Measurements from ENCODE around the gene XAGE1B. TPM values are rescaled to one million over a fixed set of nuclear protein-coding genes. Genes with fewer than 3 reads are reported as not detected.

Gene XAGE1B
- total and polyA plus RNA-seq, 9 of the 15 experiments (the other 6 are each of a cell fraction or from before 2014, with no cell fraction given): 3.1 to 382 (median 105) TPM

- BruUV-seq (replicated peaks): no TSS peak
- H3K9ac ChIP-seq (ENCODE audit: insufficient read depth in 1 of 2, low read depth in 2 of 2, low read length in 2 of 2): no peak overlapping the region
- TF ChIP-seq CBX3 (IDR thresholded peaks at IDR 0.05; ENCODE audit: borderline replicate concordance in 1 of 2, low read length in 2 of 2) (no peak), SP1 (CRISPR knock-in tag; IDR thresholded peaks at IDR 0.05) (no peak), IRF1 (CRISPR knock-in tag; IDR thresholded peaks at IDR 0.05; ENCODE audit: borderline replicate concordance) (no peak), REST (IDR thresholded peaks at IDR 0.05; ENCODE audit: borderline replicate concordance) (no peak), REST (CRISPR knock-in tag; IDR thresholded peaks at IDR 0.05; ENCODE audit: low read depth) (no peak)
- no peaks in the 10 kb centered on the region for H3K79me2 ChIP-seq (ENCODE audit: control insufficient read depth, insufficient read depth, low read length)
- DNase-seq (ENCODE audit: extremely low read depth in 1 of 4, low spot score in 3 of 4): no peak
- H3K36me3 ChIP-seq (ENCODE audit: control insufficient read depth, insufficient read depth, low read length): no peaks in the 10 kb centered on the region
- CTCF ChIA-PET (ENCODE audit: low intra/inter-chr PET ratio): no interaction called here
- in situ Hi-C loops (cut with MboI) (no loop called here), intact Hi-C loops (cut with micrococcal nuclease) (no loop called here)
- no peaks in the 10 kb centered on the region for H3K9me1 ChIP-seq (ENCODE audit: control insufficient read depth, insufficient read depth, low read length)
- no peak overlapping the region for H3K27ac ChIP-seq (ENCODE audit: extremely low read depth, low read depth, low read length)
- WGBS (ENCODE audit: insufficient coverage, low coverage, missing lambda C conversion rate): 0% methylated on average over 1 of the region's 1 CpG
- peaks cover 0 to 5% of the 10 kb centered on the region in 2 experiments; a peak in 2 of 5 replicates for H3K27me3 ChIP-seq (ENCODE audit: control insufficient read depth in 2 of 2, insufficient read depth in 2 of 2, low read length in 2 of 2)
- H3K4me2 ChIP-seq (ENCODE audit: insufficient read depth, low read length): no peak overlapping the region
- no peak for FAIRE-seq
- POLR2A ChIA-PET: no interaction called here
- no peaks in the 10 kb centered on the region; the same call in 1 of the 2 replicates for H4K20me1 ChIP-seq (replicated peaks; ENCODE audit: control insufficient read depth, insufficient read depth, low read length)
- H3K4me3 ChIP-seq: no peak overlapping the region
- ATAC-seq: no peak
- H3K4me1 ChIP-seq (replicated peaks in 1 of 2; ENCODE audit: control insufficient read depth in 2 of 2, insufficient read depth in 2 of 2, low read length in 2 of 2): no peaks in the 10 kb centered on the region
- H3K9me3 ChIP-seq (replicated peaks; ENCODE audit: control insufficient read depth, insufficient read depth, low read depth, low read length): no peaks in the 10 kb centered on the region
- no peak overlapping the region for H2AFZ ChIP-seq (ENCODE audit: low read depth, low read length)
Measured at GRCh38 chrX:52556741-52557140, 39.9 kb upstream of the XAGE1B start.
